C1 segment of cervical spinal cord (tissue), 14 donors: ENCODE measurements around the gene TSR3.

Experiments
- DNase-seq, 14 donors: peaks; one replicate each; lab custom pipeline; 2025; lab: John Stamatoyannopoulos, UW

Gene TSR3

GRCh38 chr16:1325673-1326371 is 25.9 kb downstream of the TSR3 start:
- DNase-seq = no peak

- DNase-seq = peak in 1 of 14 donors; percentile 43
These were observed 26.4 kb downstream of the TSR3 start for GRCh38 chr16:1325261-1325660.

GRCh38 chr16:1324286-1324826 is 27.3 kb downstream of the TSR3 start:
- peak in 1 of 14 donors; percentile 28 for DNase-seq

DNA sequence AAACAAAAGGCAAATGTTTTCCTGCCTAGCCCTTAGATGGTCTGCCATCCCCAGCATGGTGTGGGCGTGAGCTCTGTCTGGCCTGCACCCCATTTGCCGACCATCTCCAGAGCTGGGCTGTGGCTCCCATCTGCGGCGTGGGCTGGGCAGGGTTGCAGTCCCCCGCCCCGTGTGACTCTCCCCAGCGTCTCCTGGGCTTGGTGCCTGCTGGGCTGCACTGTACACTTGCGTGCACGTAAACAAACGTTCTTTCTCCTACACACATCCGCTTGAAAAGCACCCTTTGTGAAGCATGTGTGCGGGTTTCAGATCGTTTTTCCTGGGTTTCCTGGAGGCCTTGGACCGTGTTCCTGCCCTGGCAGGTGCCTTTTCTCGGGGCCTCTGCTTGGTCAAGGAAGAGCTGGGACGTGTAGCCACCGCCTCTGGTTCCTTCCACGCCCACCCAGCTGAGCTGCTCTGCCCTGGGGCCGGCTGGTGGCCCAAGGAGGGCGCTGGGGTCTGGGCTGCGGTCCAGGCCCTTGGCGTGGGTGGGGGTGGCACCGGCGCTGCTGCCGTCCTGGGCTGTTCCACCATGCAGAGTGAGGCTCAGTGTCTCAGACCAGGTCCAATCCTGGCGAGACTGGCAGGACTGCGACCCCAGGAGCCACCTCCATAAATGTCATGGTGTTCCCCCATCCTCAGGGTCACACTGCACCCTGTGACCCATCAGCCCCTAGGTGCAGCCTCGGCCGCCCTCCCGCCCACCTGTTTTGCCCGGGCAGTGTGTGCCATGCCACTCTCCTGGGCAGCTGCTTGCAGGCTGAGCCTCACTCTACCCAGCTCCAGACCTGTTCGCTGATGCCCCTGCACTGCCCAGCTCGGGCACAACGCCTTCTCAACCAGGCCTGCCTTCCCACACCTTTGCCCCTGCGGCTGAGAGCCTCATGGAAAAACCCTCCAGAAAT is 28.1 kb downstream of the TSR3 start:
- DNase-seq = peak in 10 of 14 donors; percentile 2 to 52 (median 25)

GRCh38 chr16:1322407-1322806 is 29.3 kb downstream of the TSR3 start:
- DNase-seq = no peak

- no peak for DNase-seq
These were observed 30.9 kb downstream of the TSR3 start for GRCh38 chr16:1320658-1321240.

GRCh38 chr16:1320097-1320496 is 31.6 kb downstream of the TSR3 start:
- DNase-seq = no peak

GRCh38 chr16:1319041-1319440 is 32.6 kb downstream of the TSR3 start:
- no peak for DNase-seq

DNA sequence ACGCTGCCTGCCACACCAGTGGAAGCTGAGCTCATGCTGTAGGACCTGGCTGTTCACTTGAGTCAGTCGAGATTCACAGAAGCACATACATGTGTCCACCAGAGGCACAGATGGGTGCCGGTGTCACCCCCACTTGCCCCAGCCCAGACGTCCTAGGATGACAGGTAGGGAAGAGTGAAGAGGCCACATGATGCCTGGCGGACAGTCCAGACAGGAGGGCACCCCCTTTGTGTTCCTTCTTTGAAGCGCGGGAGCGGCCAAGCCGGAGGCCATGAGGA is 33.5 kb downstream of the TSR3 start:
- no peak for DNase-seq

DNA sequence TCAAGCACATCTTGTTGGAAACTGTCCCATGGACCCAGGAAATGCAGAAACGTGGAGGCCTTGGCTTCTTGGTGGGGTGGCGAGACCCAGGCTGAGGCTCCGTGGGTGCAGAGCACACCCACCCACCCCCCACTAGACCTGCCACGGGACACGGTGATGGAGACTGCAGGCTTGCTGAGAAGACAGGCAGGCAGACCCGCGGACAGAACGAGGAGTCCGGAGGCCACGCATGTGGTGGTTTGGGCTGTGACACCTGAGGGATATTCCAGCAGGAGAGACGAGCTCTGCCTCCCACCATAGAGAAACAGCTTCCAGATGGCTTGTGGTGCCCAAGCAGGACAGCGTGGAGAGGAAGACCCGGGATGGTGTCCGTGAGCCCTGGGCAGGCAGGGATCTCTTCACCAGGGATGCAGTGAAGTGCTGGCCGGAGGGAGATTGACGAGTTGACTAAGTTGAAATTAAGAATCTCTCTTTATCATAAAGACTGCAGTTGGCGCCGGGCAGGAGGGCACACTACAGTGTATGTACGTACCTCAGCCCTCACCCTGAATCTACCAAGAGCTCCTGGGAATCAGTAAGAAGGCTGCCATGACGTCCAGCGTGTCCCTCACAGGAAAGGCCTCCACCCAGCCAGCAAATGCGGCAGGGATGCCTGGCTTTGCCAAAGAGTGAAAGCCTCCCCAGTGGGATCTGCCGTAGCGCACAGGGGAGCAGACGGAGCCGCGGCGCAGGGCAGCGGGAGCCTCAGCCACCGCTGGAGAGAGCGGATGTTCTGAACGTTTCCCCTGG is 34.0 kb downstream of the TSR3 start:
- DNase-seq = no peak

GRCh38 chr16:1316033-1316405 is 35.7 kb downstream of the TSR3 start:
- DNase-seq = no peak

- no peak for DNase-seq
These were observed 36.3 kb downstream of the TSR3 start for GRCh38 chr16:1315081-1316032.

DNA sequence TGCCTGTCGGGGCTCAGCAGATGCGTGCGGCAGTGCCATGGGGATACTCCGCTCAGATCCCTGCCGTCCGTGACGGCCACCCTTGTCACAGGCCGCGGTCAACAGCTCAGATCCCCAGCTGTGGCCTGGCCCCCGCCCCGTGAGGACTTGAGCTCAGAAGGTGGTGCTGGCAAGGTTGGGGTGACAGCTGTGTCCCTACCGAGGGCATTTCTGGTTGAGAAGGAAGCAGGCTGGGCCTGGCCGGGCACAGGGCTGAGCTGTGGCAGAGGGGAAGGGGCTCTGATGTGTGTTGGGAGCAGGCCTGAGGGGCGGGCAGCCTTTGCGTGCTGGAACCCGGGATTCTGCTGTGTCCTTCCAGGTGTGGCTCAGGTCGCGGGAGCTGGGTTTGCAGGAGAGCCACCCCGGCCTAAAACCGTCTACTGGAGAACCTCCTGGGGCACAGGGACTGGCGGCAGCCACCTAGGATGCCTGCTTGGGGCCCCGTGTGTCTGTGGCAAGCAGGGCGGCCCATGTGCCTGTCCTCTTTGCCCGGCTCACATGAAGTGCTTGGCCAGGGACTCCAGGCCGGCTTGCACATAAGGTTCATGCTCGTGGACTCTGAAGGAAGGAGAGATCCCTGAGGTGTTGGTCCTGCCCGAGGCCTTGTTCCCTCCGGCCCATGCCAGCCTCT is 37.1 kb downstream of the TSR3 start:
- DNase-seq = no peak

GRCh38 chr16:1313721-1314369 is 37.8 kb downstream of the TSR3 start:
- DNase-seq = no peak

DNA sequence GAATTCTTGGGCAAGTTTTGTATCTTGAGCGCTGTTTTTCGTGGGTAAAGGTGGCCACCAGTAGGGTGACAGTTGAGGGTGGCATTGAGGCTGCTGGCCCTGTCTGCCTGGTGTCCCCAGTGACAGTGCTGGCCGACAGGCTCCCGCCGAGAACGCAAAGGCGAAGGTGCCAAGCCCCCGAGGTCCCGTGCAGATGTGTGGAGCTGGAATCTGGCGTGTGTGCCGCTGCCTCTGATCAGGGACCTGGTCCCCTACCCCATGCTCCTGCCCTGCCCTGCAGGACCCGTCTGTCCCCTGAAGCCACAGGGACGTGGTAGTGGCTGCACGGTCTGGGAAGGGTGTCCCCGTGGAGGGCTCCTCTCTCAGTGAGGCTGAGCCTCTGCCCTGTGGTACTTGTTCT is 38.8 kb downstream of the TSR3 start:
- DNase-seq = no peak

DNA sequence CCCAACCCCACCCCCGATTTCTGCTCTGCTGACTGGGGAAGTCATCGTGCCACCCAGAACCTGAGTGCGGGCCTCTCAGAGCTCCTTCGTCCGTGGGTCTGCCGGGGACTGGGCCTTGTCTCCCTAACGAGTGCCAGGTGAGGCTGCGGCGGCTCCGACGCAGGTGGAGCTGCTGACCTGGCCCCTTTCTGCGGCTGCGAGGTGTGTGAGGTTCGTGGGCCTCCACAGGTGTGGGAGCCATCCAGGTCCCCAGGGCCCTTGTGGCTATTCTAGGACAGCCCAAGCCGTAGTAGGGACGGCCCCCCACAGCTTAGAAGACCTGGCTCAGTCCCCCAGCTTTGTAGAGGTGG is 39.2 kb downstream of the TSR3 start:
- DNase-seq = no peak

- peak in 1 of 14 donors; percentile 5 for DNase-seq
These were observed 39.8 kb downstream of the TSR3 start for GRCh38 chr16:1311738-1312466.

GRCh38 chr16:1311212-1311737 is 40.4 kb downstream of the TSR3 start:
- DNase-seq = no peak

DNA sequence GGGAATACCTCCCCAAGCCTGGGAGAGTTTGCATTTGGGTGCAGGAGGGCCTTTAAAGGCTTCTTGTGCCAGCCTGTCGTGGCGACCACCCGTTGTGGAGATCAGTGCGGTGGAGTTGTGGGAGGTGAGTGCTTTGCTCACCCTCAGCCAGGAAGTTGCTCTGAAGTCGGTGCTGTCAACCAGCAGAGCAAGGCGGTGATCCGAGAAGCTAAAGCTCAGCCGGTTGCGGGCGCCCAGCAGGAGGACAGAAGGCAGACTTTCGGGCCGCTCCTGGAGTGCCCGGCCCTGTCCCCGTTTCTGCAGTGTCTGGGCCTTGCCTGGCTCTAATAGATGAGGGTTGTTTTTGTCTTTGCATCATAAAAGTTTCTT is 40.9 kb downstream of the TSR3 start:
- no peak for DNase-seq
